HepG2 (cell line): ENCODE measurements around the gene SPTSSB. TPM values are rescaled to one million over a fixed set of nuclear protein-coding genes. Genes with fewer than 3 reads are reported as not detected.
A peak's percentile ranks its signal among the peaks of the same experiment; 100 is the strongest.

Experiments used
- ELF3 ChIP-seq: IDR thresholded peaks from 2 replicates; pipeline ENCODE4 v1.6.1; 2016; ENCODE audit warnings: missing genetic modification reagents, missing compliant biosample characterization
- FOXP1 ChIP-seq, 2 experiments: fragments of 450-650 bp in 1 of 2; IDR thresholded peaks; 2 replicates each; pipeline ENCODE4 v1.6.1; 2017 to 2018; ENCODE audit warnings: antibody characterized with exemption in 1 of 2
- HES4 ChIP-seq: sonication (generic); formaldehyde crosslinking; IDR thresholded peaks from 2 replicates; pipeline ENCODE4 v1.9.0; 2021; ENCODE audit warnings: mild to moderate bottlenecking, missing genetic modification reagents, borderline replicate concordance
- HHEX ChIP-seq: IDR thresholded peaks from 2 replicates; pipeline ENCODE4 v1.6.1; 2016; ENCODE audit warnings: control low read depth
- HNRNPL ChIP-seq: fragments of 200-400 bp; formaldehyde crosslinking; IDR thresholded peaks from 2 replicates; pipeline ENCODE4 v1.6.1; 2017; ENCODE audit warnings: mild to moderate bottlenecking, low read depth, low read length
- JUND ChIP-seq: sonication (generic); formaldehyde crosslinking; IDR thresholded peaks from 2 replicates; pipeline ENCODE4 v1.8.0; 2022; ENCODE audit warnings: mild to moderate bottlenecking, missing genetic modification reagents
- KLF16 ChIP-seq, 2 experiments: sonication (generic) in 1 of 2; formaldehyde crosslinking in 1 of 2; IDR thresholded peaks; 2 replicates each; pipeline versions ENCODE4 v1.6.1 to v1.8.0; 2016 to 2023; ENCODE audit warnings: missing genetic modification reagents in 2 of 2, missing compliant biosample characterization in 1 of 2
- MAFK ChIP-seq, 2 experiments: IDR thresholded peaks in 1 of 2; conservative IDR thresholded peaks in 1 of 2; 2 replicates each; pipeline ENCODE4 v1.6.1; 2011; ENCODE audit warnings: improper control_type of control experiment in 2 of 2, low read length in 2 of 2
- MEF2D ChIP-seq: sonication (generic); formaldehyde crosslinking; IDR thresholded peaks from 2 replicates; pipeline ENCODE4 v1.5.1; 2020; ENCODE audit warnings: mild to moderate bottlenecking, missing genetic modification reagents
- NCOR1 ChIP-seq: fragments of 200-600 bp; sonication (generic); IDR thresholded peaks from 2 replicates; pipeline ENCODE4 v1.7.0; 2017; ENCODE audit warnings: antibody characterized with exemption, low read length, borderline replicate concordance
- PCBP1 ChIP-seq: fragments of 200-400 bp; formaldehyde crosslinking; IDR thresholded peaks from 2 replicates; pipeline ENCODE4 v1.6.1; 2017; ENCODE audit warnings: mild to moderate bottlenecking, low read depth, low read length, borderline replicate concordance
- PCBP2 ChIP-seq: fragments of 200-400 bp; formaldehyde crosslinking; optimal IDR thresholded peaks from 2 replicates; pipeline ENCODE3; 2018; ENCODE audit warnings: low read length, low read depth; ENCODE audit not compliant: poor library complexity, severe bottlenecking
- PITX1 ChIP-seq: sonication (generic); formaldehyde crosslinking; IDR thresholded peaks from 2 replicates; pipeline ENCODE4 v1.5.1; 2020; ENCODE audit warnings: mild to moderate bottlenecking, missing genetic modification reagents
- RCOR2 ChIP-seq: IDR thresholded peaks from 2 replicates; pipeline ENCODE4 v1.6.1; 2016; ENCODE audit warnings: missing biosample characterization, missing genetic modification reagents
- SMYD3 ChIP-seq: sonication (generic); formaldehyde crosslinking; IDR thresholded peaks from 2 replicates; pipeline ENCODE4 v1.8.1; 2023; ENCODE audit warnings: mild to moderate bottlenecking, missing genetic modification reagents
- ZNF124 ChIP-seq: sonication (generic); formaldehyde crosslinking; IDR thresholded peaks from 2 replicates; pipeline ENCODE4 v1.4.0; 2020; ENCODE audit warnings: missing genetic modification reagents
- ZNF136 ChIP-seq: sonication (generic); formaldehyde crosslinking; IDR thresholded peaks from 2 replicates; pipeline ENCODE4 v1.8.1; 2022; ENCODE audit warnings: low read depth, mild to moderate bottlenecking, moderate library complexity, missing genetic modification reagents
- ZNF816 ChIP-seq: sonication (generic); formaldehyde crosslinking; IDR thresholded peaks from 2 replicates; pipeline ENCODE4 v1.8.0; 2022; ENCODE audit warnings: missing genetic modification reagents, mild to moderate bottlenecking, borderline replicate concordance
- ZSCAN31 ChIP-seq: sonication (generic); formaldehyde crosslinking; IDR thresholded peaks from 2 replicates; pipeline ENCODE4 v1.5.0; 2020; ENCODE audit warnings: low read depth, mild to moderate bottlenecking, missing genetic modification reagents
- polyA plus RNA-seq, 8 experiments: library from polyadenylated mRNA; depleted of rRNA in 3 of 8; stranded (reverse) in 7 of 8; unstranded in 1 of 8; fragments of >200 nt; fragmentation: Illumina TruSeq in 4 of 8; extraction: Trizol in 4 of 8; gene quantifications; 2 replicates each; pipeline versions ENCODE4 v1.2.1 to v1.2.3, GENCODE V29; 2011 to 2016; ENCODE audit warnings: low read depth in 4 of 8, missing spikeins in 1 of 8, mixed read lengths in 1 of 8; ENCODE audit not compliant: insufficient read depth in 1 of 8
- total RNA-seq, 5 experiments: library from RNA; depleted of rRNA; stranded (reverse); fragments of >200 nt; fragmentation: Illumina TruSeq; extraction: Trizol; gene quantifications; 2 replicates each; pipeline ENCODE4 v1.2.3, GENCODE V29; 2016; ENCODE audit warnings: low read depth in 1 of 5
- TF ChIP-seq, protein P1 (sequence below): sonication (generic); formaldehyde crosslinking; IDR thresholded peaks from 2 replicates; pipeline ENCODE4 v1.4.0; 2020; ENCODE audit warnings: low read depth, missing genetic modification reagents
- TF ChIP-seq, protein P2 (sequence below): IDR thresholded peaks from 2 replicates; pipeline ENCODE4 v1.6.1; 2016; ENCODE audit warnings: control low read depth
- TF ChIP-seq, protein P3 (sequence below): sonication (generic); formaldehyde crosslinking; IDR thresholded peaks from 2 replicates; pipeline ENCODE4 v1.5.0; 2020; ENCODE audit warnings: missing genetic modification reagents, mild to moderate bottlenecking, borderline replicate concordance
- TF ChIP-seq, protein P4 (sequence below): sonication (generic); formaldehyde crosslinking; IDR thresholded peaks from 2 replicates; pipeline ENCODE4 v1.9.0; 2021; ENCODE audit warnings: missing genetic modification reagents, mild to moderate bottlenecking, borderline replicate concordance

Gene SPTSSB
- total and polyA plus RNA-seq, 2 of the 13 experiments (the other 11 are each of a cell fraction or from before 2014, with no cell fraction given), result 0.51 to 2.4 TPM

DNA sequence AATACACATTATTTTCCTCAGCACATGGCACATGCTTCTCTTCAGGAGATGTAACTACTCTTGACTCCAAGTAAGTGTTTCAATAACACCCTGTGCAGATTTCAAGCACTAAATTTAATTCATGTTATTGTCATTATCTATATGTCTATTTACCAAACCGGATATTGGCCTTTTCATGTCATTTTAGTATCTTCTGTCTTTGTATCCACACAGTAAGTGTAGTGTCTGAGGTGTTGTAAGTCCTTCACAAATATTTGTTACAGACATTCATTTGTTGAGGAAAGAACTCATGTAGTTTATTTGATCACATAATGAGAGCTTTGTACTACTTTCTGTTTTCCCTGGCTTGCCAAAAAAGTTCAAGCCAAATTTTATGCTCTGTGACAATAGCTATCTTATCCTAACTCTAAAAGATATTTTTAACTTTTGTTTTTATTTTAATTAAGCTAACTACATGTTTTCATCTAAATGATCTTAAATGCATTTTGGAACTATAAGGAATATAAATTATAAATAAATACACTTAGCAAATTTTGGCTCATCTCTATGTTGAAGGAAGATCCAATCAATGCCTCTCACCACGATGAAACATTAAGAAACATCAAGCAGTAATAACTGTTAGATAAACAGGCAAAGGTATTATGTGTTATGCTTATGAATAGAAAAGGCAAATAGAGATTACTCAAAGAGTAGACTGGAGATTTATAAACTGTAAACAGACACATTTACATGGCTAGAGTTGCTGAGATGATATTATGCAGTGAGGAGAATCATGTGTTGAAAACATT lies 48.3 kb downstream of the SPTSSB start (continued):
- TF ChIP-seq, protein P1, sequence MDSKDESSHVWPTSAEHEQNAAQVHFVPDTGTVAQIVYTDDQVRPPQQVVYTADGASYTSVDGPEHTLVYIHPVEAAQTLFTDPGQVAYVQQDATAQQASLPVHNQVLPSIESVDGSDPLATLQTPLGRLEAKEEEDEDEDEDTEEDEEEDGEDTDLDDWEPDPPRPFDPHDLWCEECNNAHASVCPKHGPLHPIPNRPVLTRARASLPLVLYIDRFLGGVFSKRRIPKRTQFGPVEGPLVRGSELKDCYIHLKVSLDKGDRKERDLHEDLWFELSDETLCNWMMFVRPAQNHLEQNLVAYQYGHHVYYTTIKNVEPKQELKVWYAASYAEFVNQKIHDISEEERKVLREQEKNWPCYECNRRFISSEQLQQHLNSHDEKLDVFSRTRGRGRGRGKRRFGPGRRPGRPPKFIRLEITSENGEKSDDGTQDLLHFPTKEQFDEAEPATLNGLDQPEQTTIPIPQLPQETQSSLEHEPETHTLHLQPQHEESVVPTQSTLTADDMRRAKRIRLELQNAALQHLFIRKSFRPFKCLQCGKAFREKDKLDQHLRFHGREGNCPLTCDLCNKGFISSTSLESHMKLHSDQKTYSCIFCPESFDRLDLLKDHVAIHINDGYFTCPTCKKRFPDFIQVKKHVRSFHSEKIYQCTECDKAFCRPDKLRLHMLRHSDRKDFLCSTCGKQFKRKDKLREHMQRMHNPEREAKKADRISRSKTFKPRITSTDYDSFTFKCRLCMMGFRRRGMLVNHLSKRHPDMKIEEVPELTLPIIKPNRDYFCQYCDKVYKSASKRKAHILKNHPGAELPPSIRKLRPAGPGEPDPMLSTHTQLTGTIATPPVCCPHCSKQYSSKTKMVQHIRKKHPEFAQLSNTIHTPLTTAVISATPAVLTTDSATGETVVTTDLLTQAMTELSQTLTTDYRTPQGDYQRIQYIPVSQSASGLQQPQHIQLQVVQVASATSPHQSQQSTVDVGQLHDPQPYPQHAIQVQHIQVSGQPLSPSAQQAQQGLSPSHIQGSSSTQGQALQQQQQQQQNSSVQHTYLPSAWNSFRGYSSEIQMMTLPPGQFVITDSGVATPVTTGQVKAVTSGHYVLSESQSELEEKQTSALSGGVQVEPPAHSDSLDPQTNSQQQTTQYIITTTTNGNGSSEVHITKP, result no peak
- TF ChIP-seq ZNF136 (CRISPR knock-in tag) (no peak), RCOR2 (CRISPR knock-in tag) (0 out of 2 replicates have a peak, but pooled peaks have one; percentile 28), KLF16 (CRISPR knock-in tag; IDR thresholded peaks at IDR 0.05) (0 out of 4 replicates have a peak, but pooled peaks of 1 of the 2 experiments have one; percentile 44), FOXP1 (IDR thresholded peaks at IDR 0.05) (no peak; the same call in 1 of the 2 replicates), FOXP1 (CRISPR knock-in tag; IDR thresholded peaks at IDR 0.05) (peak; percentile 84; the same call in 1 of the 2 replicates), ELF3 (CRISPR knock-in tag) (peak; percentile 45), PITX1 (CRISPR knock-in tag) (no peak), JUND (CRISPR knock-in tag) (no peak), HHEX (CRISPR knock-in tag) (peak; percentile 91), HNRNPL (no peak), PCBP1 (no peak), ZNF816 (CRISPR knock-in tag) (no peak), NCOR1 (peak; percentile 25; the same call in 1 of the 2 replicates), PCBP2 (no peak), HES4 (no peak), MEF2D (CRISPR knock-in tag) (no peak), SMYD3 (CRISPR knock-in tag) (no peak), MAFK (conservative IDR thresholded peaks at IDR 0.05 in 1 of 2, IDR thresholded peaks at IDR 0.05 in 1 of 2; ENCODE audit: low read length in 2 of 2) (no peak), ZSCAN31 (CRISPR knock-in tag) (no peak), ZNF124 (CRISPR knock-in tag) (no peak)
- TF ChIP-seq, protein P2, sequence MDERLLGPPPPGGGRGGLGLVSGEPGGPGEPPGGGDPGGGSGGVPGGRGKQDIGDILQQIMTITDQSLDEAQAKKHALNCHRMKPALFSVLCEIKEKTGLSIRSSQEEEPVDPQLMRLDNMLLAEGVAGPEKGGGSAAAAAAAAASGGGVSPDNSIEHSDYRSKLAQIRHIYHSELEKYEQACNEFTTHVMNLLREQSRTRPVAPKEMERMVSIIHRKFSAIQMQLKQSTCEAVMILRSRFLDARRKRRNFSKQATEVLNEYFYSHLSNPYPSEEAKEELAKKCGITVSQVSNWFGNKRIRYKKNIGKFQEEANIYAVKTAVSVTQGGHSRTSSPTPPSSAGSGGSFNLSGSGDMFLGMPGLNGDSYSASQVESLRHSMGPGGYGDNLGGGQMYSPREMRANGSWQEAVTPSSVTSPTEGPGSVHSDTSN (CRISPR knock-in tag), result no peak
- TF ChIP-seq, protein P3, sequence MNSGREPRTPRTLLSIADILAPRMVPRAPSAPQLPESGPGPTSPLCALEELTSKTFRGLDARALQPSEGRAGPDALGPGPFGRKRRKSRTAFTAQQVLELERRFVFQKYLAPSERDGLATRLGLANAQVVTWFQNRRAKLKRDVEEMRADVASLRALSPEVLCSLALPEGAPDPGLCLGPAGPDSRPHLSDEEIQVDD (CRISPR knock-in tag), result no peak
- TF ChIP-seq, protein P4, sequence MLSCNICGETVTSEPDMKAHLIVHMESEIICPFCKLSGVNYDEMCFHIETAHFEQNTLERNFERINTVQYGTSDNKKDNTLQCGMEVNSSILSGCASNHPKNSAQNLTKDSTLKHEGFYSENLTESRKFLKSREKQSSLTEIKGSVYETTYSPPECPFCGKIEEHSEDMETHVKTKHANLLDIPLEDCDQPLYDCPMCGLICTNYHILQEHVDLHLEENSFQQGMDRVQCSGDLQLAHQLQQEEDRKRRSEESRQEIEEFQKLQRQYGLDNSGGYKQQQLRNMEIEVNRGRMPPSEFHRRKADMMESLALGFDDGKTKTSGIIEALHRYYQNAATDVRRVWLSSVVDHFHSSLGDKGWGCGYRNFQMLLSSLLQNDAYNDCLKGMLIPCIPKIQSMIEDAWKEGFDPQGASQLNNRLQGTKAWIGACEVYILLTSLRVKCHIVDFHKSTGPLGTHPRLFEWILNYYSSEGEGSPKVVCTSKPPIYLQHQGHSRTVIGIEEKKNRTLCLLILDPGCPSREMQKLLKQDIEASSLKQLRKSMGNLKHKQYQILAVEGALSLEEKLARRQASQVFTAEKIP (CRISPR knock-in tag), result no peak
